IPS DF 6.9 (cell line): Measurements from ENCODE around the gene TERF2IP.
A peak's percentile ranks its signal among the peaks of the same experiment; 100 is the strongest.

Experiments used
- DNase-seq: peaks from one replicate; pipeline ENCODE4 v3.0.0-alpha.2; 2013; ENCODE audit warnings: low read depth, low spot score
- H3K27ac ChIP-seq: one replicate; pipeline ENCODE4 v1.5.1; 2013; ENCODE audit warnings: low read length, control low read depth
- H3K27me3 ChIP-seq: 2 replicates; pipeline ENCODE4 v1.6.1; 2013; ENCODE audit warnings: mild to moderate bottlenecking, low read length; ENCODE audit not compliant: control insufficient read depth, insufficient read depth
- H3K36me3 ChIP-seq: 2 replicates; pipeline ENCODE4 v1.6.1; 2013; ENCODE audit warnings: low read length; ENCODE audit not compliant: control insufficient read depth, insufficient read depth
- H3K4me1 ChIP-seq: 2 replicates; pipeline ENCODE4 v1.6.1; 2013; ENCODE audit warnings: low read length; ENCODE audit not compliant: control insufficient read depth, insufficient read depth
- H3K4me3 ChIP-seq: 2 replicates; pipeline ENCODE4 v1.5.1; 2013; ENCODE audit warnings: mild to moderate bottlenecking, low read length
- H3K9me3 ChIP-seq: 2 replicates; pipeline ENCODE4 v1.6.1; 2013; ENCODE audit warnings: low read length, inconsistent platforms; ENCODE audit not compliant: control insufficient read depth, insufficient read depth
- WGBS: extraction: QIAGEN DNeasy Blood & Tissue Kit; methylation state at CpG from one replicate; pipeline ENCODE4 v1.1.7; 2013; ENCODE audit warnings: mixed read lengths, missing lambda C conversion rate; ENCODE audit not compliant: insufficient read length, insufficient coverage; 5-methylcytosine and 5-hydroxymethylcytosine counted together

The TERF2IP gene

GRCh38 chr16:75620326-75621169 is 27.0 kb upstream of the TERF2IP start:
- WGBS: no CpG with 5 or more reads among the region's 20 CpGs
- no peaks in the 10 kb centered on the region for H3K9me3 ChIP-seq
- H3K27me3 ChIP-seq: no peaks in the 10 kb centered on the region
- DNase-seq: no peak
- H3K4me1 ChIP-seq: no peaks in the 10 kb centered on the region
- H3K4me3 ChIP-seq: no peak overlapping the region
- H3K36me3 ChIP-seq: peaks cover 7% of the 10 kb centered on the region; the same call in 1 of the 2 replicates
- no peak overlapping the region for H3K27ac ChIP-seq

- peaks cover 9% of the 10 kb centered on the region; the same call in 1 of the 2 replicates for H3K36me3 ChIP-seq
- no peak overlapping the region for H3K4me3 ChIP-seq
- no peaks in the 10 kb centered on the region for H3K9me3 ChIP-seq
- no CpG with 5 or more reads among the region's 2 CpGs for WGBS
- no peaks in the 10 kb centered on the region for H3K4me1 ChIP-seq
- no peak overlapping the region for H3K27ac ChIP-seq
- H3K27me3 ChIP-seq: no peaks in the 10 kb centered on the region
- no peak for DNase-seq
Measured at GRCh38 chr16:75621170-75621477, 26.4 kb upstream of the TERF2IP start.

- Histone ChIP-seq H3K27ac (no peak within 1 kb of the TSS), H3K9me3 (no peaks in the 10 kb centered on the region), H3K27me3 (no peaks in the 10 kb centered on the region), H3K36me3 (peaks cover 16% of the 10 kb centered on the region; the same call in 1 of the 2 replicates), H3K4me1 (no peaks in the 10 kb centered on the region), H3K4me3 (peak within 1 kb of the TSS; percentile 68)
- DNase-seq: peak; percentile 96
- WGBS: no CpG with 5 or more reads among the region's 62 CpGs
Measured at GRCh38 chr16:75622761-75623605, 24.6 kb upstream of the TERF2IP start, which contains the start of gene ADAT1. TSS of gene ADAT1 (minus strand) at chr16:75623281. CDS start at chr16:75620799, 2,482 bp downstream.

GRCh38 chr16:75624921-75625334 is 22.6 kb upstream of the TERF2IP start:
- peaks cover 33% of the 10 kb centered on the region; the same call in 1 of the 2 replicates for H3K36me3 ChIP-seq
- no peak overlapping the region for H3K4me3 ChIP-seq
- no peak overlapping the region for H3K27ac ChIP-seq
- DNase-seq: no peak
- H3K4me1 ChIP-seq: no peaks in the 10 kb centered on the region
- WGBS: no CpG with 5 or more reads among the region's 4 CpGs
- H3K27me3 ChIP-seq: no peaks in the 10 kb centered on the region
- no peaks in the 10 kb centered on the region for H3K9me3 ChIP-seq

- DNase-seq: no peak
- Histone ChIP-seq H3K4me1 (no peaks in the 10 kb centered on the region), H3K4me3 (no peak overlapping the region), H3K36me3 (peaks cover 46% of the 10 kb centered on the region; the same call in 1 of the 2 replicates), H3K9me3 (no peaks in the 10 kb centered on the region), H3K27me3 (no peaks in the 10 kb centered on the region), H3K27ac (no peak overlapping the region)
- no CpG with 5 or more reads among the region's 4 CpGs for WGBS
Measured at GRCh38 chr16:75626806-75627205, 20.8 kb upstream of the TERF2IP start.

- H3K4me3 ChIP-seq: no peak overlapping the region
- WGBS: no CpG with 5 or more reads among the region's 3 CpGs
- no peaks in the 10 kb centered on the region for H3K27me3 ChIP-seq
- H3K9me3 ChIP-seq: no peaks in the 10 kb centered on the region
- peaks cover 50% of the 10 kb centered on the region; the same call in 1 of the 2 replicates for H3K36me3 ChIP-seq
- DNase-seq: no peak
- H3K4me1 ChIP-seq: no peaks in the 10 kb centered on the region
- no peak overlapping the region for H3K27ac ChIP-seq
Measured at GRCh38 chr16:75627851-75628250, 19.7 kb upstream of the TERF2IP start.

GRCh38 chr16:75628351-75628750 is 19.2 kb upstream of the TERF2IP start:
- no peak overlapping the region for H3K4me3 ChIP-seq
- no peak overlapping the region for H3K27ac ChIP-seq
- DNase-seq: no peak

GRCh38 chr16:75629132-75629531 is 18.4 kb upstream of the TERF2IP start:
- no CpG with 5 or more reads among the region's 10 CpGs for WGBS
- Histone ChIP-seq H3K4me1 (no peaks in the 10 kb centered on the region), H3K27ac (no peak overlapping the region), H3K4me3 (no peak overlapping the region), H3K36me3 (peaks cover 54% of the 10 kb centered on the region; the same call in 1 of the 2 replicates), H3K27me3 (no peaks in the 10 kb centered on the region), H3K9me3 (no peaks in the 10 kb centered on the region)
- no peak for DNase-seq

More at GRCh38 chr16:75628351-75628750, 19.2 kb upstream of the TERF2IP start:
- H3K36me3 ChIP-seq: peaks cover 52% of the 10 kb centered on the region; the same call in 1 of the 2 replicates
- no peaks in the 10 kb centered on the region for H3K4me1 ChIP-seq
- H3K27me3 ChIP-seq: no peaks in the 10 kb centered on the region
- WGBS: no CpG with 5 or more reads among the region's 4 CpGs
- no peaks in the 10 kb centered on the region for H3K9me3 ChIP-seq

- Histone ChIP-seq H3K4me3 (no peak overlapping the region), H3K27ac (no peak overlapping the region), H3K4me1 (no peaks in the 10 kb centered on the region), H3K9me3 (no peaks in the 10 kb centered on the region), H3K36me3 (peaks cover 55% of the 10 kb centered on the region; the same call in 1 of the 2 replicates), H3K27me3 (no peaks in the 10 kb centered on the region)
- no peak for DNase-seq
- no CpG with 5 or more reads among the region's 3 CpGs for WGBS
Measured at GRCh38 chr16:75630052-75630451, 17.5 kb upstream of the TERF2IP start.

GRCh38 chr16:75632857-75633256 is 14.7 kb upstream of the TERF2IP start:
- Histone ChIP-seq H3K4me3 (no peak overlapping the region), H3K27ac (no peak overlapping the region), H3K9me3 (no peaks in the 10 kb centered on the region), H3K36me3 (peaks cover 53% of the 10 kb centered on the region; the same call in 1 of the 2 replicates), H3K4me1 (no peaks in the 10 kb centered on the region), H3K27me3 (no peaks in the 10 kb centered on the region)
- no peak for DNase-seq
- no CpG with 5 or more reads among the region's 8 CpGs for WGBS
